CD4-positive, alpha-beta T cell treated with Interleukin-4 for 1 hour (primary cell): ENCODE measurements around the gene TNFRSF18.
A peak's percentile ranks its signal among the peaks of the same experiment; 100 is the strongest.

Experiments used
- DNase-seq, 2 donors: peaks; one replicate each; pipeline ENCODE4 v3.0.0-alpha.2; 2020 to 2022

The TNFRSF18 gene

DNA sequence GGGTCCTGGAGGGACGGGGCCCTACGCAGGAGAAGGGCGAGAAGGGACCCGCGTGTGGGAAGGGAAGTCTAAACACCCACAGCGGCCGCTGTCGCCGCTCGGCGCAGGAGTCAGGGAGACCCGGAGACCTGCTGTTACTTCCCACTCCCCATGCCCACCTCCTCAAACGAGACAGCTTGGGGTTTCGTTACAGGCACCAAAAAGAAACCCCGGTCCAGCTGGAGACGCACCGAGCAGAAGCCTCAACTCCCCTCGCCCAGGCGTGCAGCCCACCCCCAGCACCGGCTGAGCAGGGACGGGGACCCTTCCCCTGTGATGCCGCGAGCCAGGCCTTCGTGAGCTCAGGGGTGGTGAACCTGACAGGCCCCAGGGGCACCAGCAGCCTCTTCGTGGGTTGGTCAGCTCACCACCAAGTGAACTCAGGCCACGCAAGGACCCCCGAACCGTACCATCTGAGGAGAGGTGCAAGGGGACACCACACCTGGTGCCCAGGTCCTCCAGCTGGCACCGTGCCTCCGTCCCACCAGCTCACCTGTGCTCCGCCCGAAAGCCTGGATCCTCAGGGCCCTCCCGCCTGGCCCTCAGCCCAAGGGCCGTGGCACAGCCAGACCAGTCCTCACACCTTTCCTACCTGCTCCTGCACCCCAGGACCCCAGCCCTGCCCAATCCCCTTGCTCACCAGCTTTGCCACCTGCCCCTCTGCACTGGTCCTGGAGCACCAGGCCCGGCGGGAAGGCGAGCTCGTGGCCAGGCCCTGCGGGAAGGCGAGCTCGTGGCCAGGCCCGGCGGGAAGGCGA is 20.4 kb upstream of the TNFRSF18 start:
- no peak for DNase-seq

DNA sequence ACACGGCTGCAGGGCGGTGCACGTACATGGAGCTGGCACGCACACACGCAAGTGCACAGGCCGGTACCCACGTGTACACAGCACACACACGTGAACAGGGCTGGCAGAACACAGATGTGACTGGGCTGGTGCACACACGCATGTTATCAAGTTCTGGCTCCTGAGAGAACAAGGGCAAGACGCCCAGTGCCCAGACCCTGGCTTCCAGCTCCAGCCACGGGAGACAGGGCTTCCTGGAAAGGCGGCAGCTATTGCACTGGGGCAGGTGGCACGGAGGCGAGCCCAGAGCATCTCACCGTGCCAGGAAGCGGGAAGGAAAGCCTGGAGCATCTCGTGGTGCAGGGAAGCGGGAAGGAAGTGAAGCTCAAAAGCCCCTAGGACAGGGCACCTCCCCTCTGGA is 19.5 kb upstream of the TNFRSF18 start:
- DNase-seq: no peak

- no peak for DNase-seq
Observed at GRCh38 chr1:1225238-1225845, 18.9 kb upstream of the TNFRSF18 start.

DNA sequence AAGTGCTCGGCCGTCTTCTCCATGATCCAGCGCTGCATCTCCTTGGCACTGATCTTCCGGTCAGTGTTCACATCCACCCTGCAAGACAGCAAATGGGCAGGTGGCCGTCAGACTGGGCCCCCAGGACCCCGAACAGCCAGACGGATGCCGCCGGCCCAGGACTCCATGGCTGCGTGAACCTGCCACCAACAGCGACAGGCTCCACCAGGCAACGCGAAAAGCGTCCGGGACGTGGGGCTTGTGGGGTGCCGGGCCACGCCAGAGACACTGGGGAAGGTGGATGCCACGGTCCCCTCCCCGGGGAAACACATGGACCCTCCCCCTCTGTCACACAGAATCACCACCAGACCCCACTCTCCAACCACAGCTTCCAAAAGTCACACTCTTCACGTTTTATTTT is 17.5 kb upstream of the TNFRSF18 start:
- DNase-seq: no peak

DNA sequence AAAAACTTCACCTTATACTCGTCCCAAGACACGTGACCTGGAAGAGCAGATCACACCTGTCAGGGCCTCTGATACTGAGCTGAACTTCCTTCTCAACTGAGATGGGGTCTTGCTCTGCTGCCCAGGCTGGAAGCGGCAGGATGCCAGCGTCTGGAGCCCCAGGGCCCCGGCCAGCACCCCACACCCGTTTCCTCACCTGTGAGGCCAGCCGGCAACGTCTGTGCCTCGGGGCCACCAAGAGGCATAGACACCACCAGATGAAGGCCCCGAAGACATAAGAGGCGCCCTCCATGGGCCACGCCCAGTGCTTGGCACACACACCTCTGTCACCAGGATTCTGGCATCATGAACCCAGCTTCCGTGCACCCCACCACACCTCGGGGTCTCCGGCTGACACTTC is 16.9 kb upstream of the TNFRSF18 start:
- DNase-seq: no peak

- DNase-seq: no peak
Observed at GRCh38 chr1:1222575-1223225, 16.3 kb upstream of the TNFRSF18 start.

- no peak for DNase-seq
Observed at GRCh38 chr1:1221887-1222574, 15.6 kb upstream of the TNFRSF18 start.

- no peak for DNase-seq
Observed at GRCh38 chr1:1220197-1220596, 13.8 kb upstream of the TNFRSF18 start.

DNA sequence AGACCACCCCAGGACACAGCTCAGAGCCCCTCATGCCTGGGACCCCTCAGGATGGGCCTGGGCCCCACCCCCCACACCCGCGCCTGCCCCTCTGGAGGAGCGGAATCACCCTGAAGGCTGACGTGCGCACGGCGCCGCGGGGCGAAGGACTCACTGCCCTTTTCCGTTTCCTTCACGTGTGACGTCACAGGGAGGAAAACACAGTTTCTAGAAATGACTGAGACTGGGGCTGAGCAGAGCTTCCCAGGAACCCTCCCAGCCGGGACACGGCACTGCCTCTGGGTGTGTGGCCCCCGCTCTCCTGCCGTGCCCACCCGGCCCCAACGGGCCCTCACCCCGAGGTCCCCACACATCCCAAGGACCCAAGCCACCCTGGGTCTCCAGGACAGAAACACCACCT is 12.9 kb upstream of the TNFRSF18 start:
- peak; percentile 39 to 78 for DNase-seq

- no peak for DNase-seq
Observed at GRCh38 chr1:1218524-1219200, 12.3 kb upstream of the TNFRSF18 start.

DNA sequence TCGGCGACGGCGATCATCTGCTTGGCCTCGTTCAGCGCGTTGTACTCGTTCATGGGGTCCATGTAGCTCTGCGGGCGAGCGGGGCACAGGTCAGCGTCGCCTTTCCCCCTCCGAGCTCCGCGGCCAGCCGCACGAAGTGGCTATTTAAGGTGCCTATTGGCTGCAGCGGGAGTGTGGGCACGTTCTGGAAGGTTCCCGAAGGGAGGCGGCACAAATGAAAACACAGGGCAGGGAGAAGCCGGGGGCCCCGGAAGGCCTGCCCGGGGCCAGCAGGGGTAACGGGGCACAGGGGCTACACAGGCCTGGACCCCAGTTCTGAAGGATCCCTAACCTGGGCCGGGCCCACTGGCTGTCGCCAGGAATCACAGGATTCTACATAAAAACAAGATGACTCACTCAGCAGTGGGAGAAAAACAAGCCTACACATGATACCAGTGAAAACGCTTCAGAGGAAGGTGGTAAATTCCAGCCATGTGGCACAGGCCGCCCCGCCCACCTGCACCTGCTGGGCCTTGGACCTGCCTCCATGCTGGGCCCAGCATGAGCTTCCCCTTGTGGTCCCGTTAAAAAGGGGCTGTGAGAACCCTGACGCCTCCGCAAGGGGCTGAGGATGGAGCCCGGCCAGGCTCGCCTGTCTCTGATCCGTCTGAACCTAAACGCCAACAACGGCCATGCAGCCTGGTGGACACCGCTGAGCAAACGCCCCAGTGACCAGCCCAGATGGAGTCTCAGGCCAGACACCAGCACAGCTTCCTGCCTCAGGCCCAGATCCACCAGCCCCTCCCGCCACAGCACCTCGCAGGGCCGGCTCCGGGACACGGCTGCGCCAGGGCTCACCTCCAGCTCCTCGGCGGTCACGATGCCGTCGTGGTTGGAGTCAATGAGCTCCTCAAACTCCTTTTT is 11.5 kb upstream of the TNFRSF18 start:
- DNase-seq: peak in 1 of 2 donors; percentile 66

DNA sequence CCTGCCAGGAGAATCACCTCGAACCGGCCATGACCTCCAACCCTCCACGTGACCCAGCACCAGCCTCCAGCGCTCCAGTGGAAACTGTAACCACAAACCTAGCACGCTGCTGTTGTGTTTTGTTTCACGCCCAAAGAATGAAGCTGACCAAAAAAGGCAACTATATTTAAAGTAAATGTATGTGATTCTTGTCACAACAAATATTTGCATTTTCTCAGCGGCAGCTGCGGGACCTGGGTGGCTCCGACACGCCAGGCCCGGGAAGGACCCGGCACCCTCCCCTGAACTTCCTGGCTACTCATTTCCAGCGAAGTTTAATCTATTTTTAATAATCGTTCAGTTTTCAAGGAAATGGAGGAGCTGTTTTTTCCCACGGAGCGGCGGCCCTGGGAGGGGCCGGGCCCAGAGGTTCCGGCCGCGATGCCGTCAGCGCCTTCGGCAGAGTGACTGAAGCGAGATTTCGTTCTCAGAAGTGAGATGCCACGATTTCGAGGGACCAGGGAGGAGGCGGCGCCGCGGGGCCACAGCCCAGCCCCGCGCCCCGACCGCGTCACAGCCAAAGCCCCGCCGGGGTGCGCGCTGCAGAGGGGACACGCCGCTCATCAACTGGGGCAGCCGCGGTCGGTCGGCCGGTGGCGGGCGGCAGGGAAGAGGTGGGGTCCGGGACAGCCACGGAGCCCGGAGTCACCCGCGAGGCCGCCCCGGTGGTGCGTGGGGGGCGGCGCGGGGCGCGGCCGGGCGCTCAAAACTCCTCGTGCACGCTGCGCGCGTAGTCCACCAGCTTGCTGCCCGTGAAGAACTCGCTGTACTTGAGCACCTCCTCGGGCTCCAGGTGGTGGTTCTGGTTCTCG is 10.6 kb upstream of the TNFRSF18 start:
- DNase-seq: peak; percentile 42 to 83

GRCh38 chr1:1215881-1216605 is 9.7 kb upstream of the TNFRSF18 start:
- DNase-seq: no peak

DNA sequence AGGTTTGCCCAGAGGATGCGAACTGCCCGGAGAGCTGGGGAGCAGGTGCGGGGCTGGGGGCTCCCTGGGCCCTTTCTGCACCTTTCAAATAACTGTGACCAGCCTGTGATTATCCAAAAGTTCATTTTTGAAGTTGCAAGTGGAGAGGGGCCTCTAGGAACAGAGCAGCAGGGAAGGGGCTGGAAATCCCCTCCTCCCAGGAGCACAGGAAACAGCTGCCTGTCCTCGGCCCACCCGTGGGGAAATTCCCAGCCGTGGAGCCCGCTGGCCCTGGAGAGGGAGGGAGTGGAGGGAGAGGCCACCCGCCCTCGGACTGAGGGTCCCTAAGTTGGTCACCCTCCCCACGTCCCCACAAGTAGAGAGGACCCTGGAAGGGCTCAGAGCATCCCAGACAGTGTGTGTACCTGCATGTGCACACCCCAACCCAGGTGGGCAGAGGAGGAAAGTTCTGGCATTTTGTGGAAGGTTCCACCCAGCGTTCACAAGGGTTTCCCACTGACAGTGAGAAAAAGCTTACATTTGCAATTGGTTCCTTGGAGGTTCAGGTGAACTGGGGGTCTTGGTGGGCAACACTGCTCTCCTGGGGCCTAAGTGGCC is 8.8 kb upstream of the TNFRSF18 start:
- DNase-seq: peak in 1 of 2 donors; percentile 56

- peak; percentile 42 to 59 for DNase-seq
Observed at GRCh38 chr1:1213345-1214265, 7.2 kb upstream of the TNFRSF18 start, which contains the start of gene TNFRSF4. TNFRSF4 (minus strand) TSS chr1:1214153; CDS start chr1:1214127, 26 bp downstream.

- peak; percentile 52 to 60 for DNase-seq
Observed at GRCh38 chr1:1212780-1213344, 6.5 kb upstream of the TNFRSF18 start.

DNA sequence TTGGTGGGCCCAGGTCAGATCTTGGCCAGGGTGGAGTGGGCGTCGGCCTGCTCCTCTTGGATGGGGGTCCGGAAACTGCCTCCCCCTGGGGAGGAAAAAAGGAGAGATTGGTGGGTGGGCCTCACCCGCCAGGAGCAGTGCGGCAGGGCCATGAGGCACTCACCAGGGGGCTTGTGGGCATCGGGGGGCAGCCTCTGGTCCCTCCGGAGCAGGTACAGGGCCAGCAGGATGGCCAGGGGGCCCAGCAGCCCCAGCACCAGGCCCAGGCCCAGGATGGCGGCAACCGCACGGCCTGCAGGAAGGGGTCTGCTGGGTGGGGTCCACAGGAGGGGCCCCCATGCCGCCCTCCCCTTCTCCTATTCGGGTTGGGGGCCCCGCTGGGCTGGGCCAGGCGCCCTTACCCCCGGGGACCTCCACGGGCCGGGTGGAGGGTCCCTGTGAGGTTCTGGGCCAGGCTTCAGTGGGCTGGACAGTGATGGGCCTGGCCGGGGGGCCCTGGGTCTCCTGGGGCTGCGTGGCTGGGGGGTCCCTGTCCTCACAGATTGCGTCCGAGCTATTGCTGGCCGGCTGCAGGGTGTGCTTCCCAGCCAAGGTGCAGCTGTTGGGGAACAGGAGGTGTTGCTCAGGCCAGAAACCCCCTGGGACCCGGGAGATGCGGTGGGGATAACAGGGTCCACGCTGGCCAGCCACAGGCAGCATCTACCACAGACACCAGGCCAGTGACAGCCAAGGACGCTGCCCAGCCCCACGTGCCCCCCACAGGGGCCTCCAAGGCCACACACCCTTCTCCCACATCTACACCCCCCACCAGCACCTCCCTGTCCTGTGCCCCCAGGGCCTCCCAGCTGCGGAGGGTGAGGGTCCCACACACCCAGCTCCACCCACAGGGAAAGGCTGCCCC is 5.4 kb upstream of the TNFRSF18 start:
- DNase-seq: no peak
